HCT116 (cell line): ENCODE data around the gene SLC7A5. TPM values are rescaled to one million over a fixed set of nuclear protein-coding genes. Genes with fewer than 3 reads are reported as not detected.
"Not testable (repeated sequence)": the region's sequence is repeated elsewhere in the genome, so short reads cannot be mapped to it uniquely, and the experiment has no call there.

Experiments
- ATAC-seq: fragments of 200-7000 bp; cut with Tn5 transposase; 2 replicates; pipeline ENCODE4 v1.9.1; 2020; ENCODE audit warnings: mild to moderate bottlenecking, moderate library complexity
- BruUV-seq: library from RNA; stranded (reverse); fragments of 400-500 nt; replicated peaks from 2 replicates; lab custom pipeline; 2021; lab: Mats Ljungman, UMichigan
- CTCF ChIA-PET: fragments of 300-600 bp; sonication (Branson Sonifier 250); formaldehyde crosslinking; loops from one replicate; lab custom pipeline; 2021; ENCODE audit warnings: antibody characterized with exemption; lab: Charles Lee
- POLR2A ChIA-PET: fragments of 300-600, 350-600 bp; sonication (Branson Sonifier 250); formaldehyde crosslinking; loops from one replicate; lab custom pipeline; 2021; ENCODE audit warnings: antibody characterized with exemption; lab: Charles Lee
- RAD21 ChIA-PET, 2 experiments: fragments of 300-600 bp; sonication (Branson Sonifier 250); formaldehyde crosslinking; loops; one replicate each; lab custom pipeline; 2023; ENCODE audit warnings: low total read pairs in 2 of 2; ENCODE audit not compliant: uncharacterized antibody in 2 of 2, unreplicated experiment in 2 of 2, low non-redundant PET in 1 of 2; lab: Charles Lee
- DNase-seq: peaks from one replicate; pipeline ENCODE4 v3.0.0-alpha.2; 2010; ENCODE audit warnings: low read depth, low spot score
- H2AFZ ChIP-seq: fragments of 200-600 bp; shearing (Covaris generic), sonication (generic); 2 replicates; pipeline ENCODE4 v1.6.1; 2017; ENCODE audit warnings: low read depth, mixed run types, mixed read lengths, antibody characterized with exemption, low read length; ENCODE audit not compliant: poor library complexity, severe bottlenecking
- H3K27ac ChIP-seq: 2 replicates; pipeline ENCODE4 v1.5.1; 2012; ENCODE audit warnings: low read depth, low read length
- H3K27me3 ChIP-seq: fragments of 200-600 bp; sonication (generic); 2 replicates; pipeline ENCODE4 v1.6.1; 2016; ENCODE audit warnings: mixed run types, low read length, mixed read lengths; ENCODE audit not compliant: insufficient read depth
- H3K36me3 ChIP-seq, 2 experiments: fragments of 200-500 bp in 1 of 2; fragments of 200-600 bp in 1 of 2; sonication (Bioruptor generic) in 1 of 2; sonication (generic) in 1 of 2; 2 replicates each; pipeline versions ENCODE4 v1.5.1 to v1.6.1; 2014 to 2016; ENCODE audit warnings: low read length in 2 of 2, inconsistent platforms in 1 of 2, mixed read lengths in 1 of 2, mixed run types in 1 of 2; ENCODE audit not compliant: insufficient read depth in 2 of 2, control insufficient read depth in 1 of 2
- H3K4me1 ChIP-seq, 2 experiments: fragments of 200-600 bp in 1 of 2; sonication (generic) in 1 of 2; 2 replicates each; pipeline versions ENCODE4 v1.5.1 to v1.6.1; 2012 to 2017; ENCODE audit warnings: low read length in 2 of 2, inconsistent platforms in 1 of 2, mild to moderate bottlenecking in 1 of 2, mixed read lengths in 1 of 2, mixed run types in 1 of 2, moderate library complexity in 1 of 2; ENCODE audit not compliant: insufficient read depth in 2 of 2, control insufficient read depth in 1 of 2
- H3K4me2 ChIP-seq: fragments of 200-600 bp; sonication (generic); 2 replicates; pipeline ENCODE4 v1.6.1; 2017; ENCODE audit warnings: mixed run types, low read length, mixed read lengths
- H3K4me3 ChIP-seq, 2 experiments: fragments of 200-600 bp in 1 of 2; sonication (generic) in 1 of 2; replicated peaks in 1 of 2; 2 replicates each; pipeline ENCODE4 v1.5.1; 2011 to 2016; ENCODE audit warnings: low read length in 2 of 2, control low read depth in 1 of 2, low read depth in 1 of 2, mild to moderate bottlenecking in 1 of 2, mixed read lengths in 1 of 2, mixed run types in 1 of 2
- H3K79me2 ChIP-seq: fragments of 200-600 bp; sonication (generic); 2 replicates; pipeline ENCODE4 v1.6.1; 2017; ENCODE audit warnings: mild to moderate bottlenecking, mixed run types, low read length, moderate library complexity, mixed read lengths; ENCODE audit not compliant: insufficient read depth
- H3K9ac ChIP-seq: fragments of 200-600 bp; sonication (generic); 2 replicates; pipeline ENCODE4 v1.6.1; 2016; ENCODE audit warnings: low read length, mixed read lengths
- H3K9me2 ChIP-seq: fragments of 200-600 bp; sonication (generic), shearing (Covaris generic); 2 replicates; pipeline ENCODE4 v1.6.1; 2017; ENCODE audit warnings: mixed run types, mild to moderate bottlenecking, moderate library complexity; ENCODE audit not compliant: insufficient read depth
- H3K9me3 ChIP-seq, 2 experiments: fragments of 200-500 bp in 1 of 2; fragments of 200-600 bp in 1 of 2; sonication (Bioruptor generic) in 1 of 2; sonication (generic) in 1 of 2; 2 replicates each; pipeline ENCODE4 v1.6.1; 2014 to 2017; ENCODE audit warnings: low read length in 2 of 2, mixed read lengths in 2 of 2, inconsistent platforms in 1 of 2, low read depth in 1 of 2, mild to moderate bottlenecking in 1 of 2, mixed run types in 1 of 2, moderate library complexity in 1 of 2; ENCODE audit not compliant: control insufficient read depth in 1 of 2, insufficient read depth in 1 of 2
- H4K20me1 ChIP-seq: fragments of 200-600 bp; sonication (generic), shearing (Covaris generic); 2 replicates; pipeline ENCODE4 v1.6.1; 2017; ENCODE audit warnings: mixed run types, mild to moderate bottlenecking, moderate library complexity; ENCODE audit not compliant: insufficient read depth
- CBX3 ChIP-seq: IDR thresholded peaks from 2 replicates; pipeline ENCODE4 v1.6.1; 2012; ENCODE audit warnings: low read depth
- JUND ChIP-seq: IDR thresholded peaks from 2 replicates; pipeline ENCODE4 v1.6.1; 2012
- MAX ChIP-seq: IDR thresholded peaks from 2 replicates; pipeline ENCODE4 v1.6.1; 2012
- POLR2AphosphoS5 ChIP-seq: IDR thresholded peaks from 2 replicates; pipeline ENCODE4 v1.6.1; 2011; ENCODE audit warnings: mild to moderate bottlenecking, low read depth, low read length, moderate library complexity
- REST ChIP-seq: IDR thresholded peaks from 2 replicates; pipeline ENCODE4 v1.6.1; 2012; ENCODE audit warnings: low read depth
- SP1 ChIP-seq: IDR thresholded peaks from 2 replicates; pipeline ENCODE4 v1.6.1; 2012; ENCODE audit warnings: low read depth
- SRF ChIP-seq: IDR thresholded peaks from 2 replicates; pipeline ENCODE4 v1.6.1; 2012; ENCODE audit warnings: low read depth
- ZBTB33 ChIP-seq: IDR thresholded peaks from 2 replicates; pipeline ENCODE4 v1.6.1; 2011; ENCODE audit warnings: mild to moderate bottlenecking, low read length, moderate library complexity; ENCODE audit not compliant: insufficient replicate concordance; ENCODE audit errors: extremely low read depth
- ZNF274 ChIP-seq: fragments of 200-500 bp; sonication (Bioruptor generic); IDR thresholded peaks from 2 replicates; pipeline ENCODE4 v1.6.1; 2014; ENCODE audit warnings: mild to moderate bottlenecking, low read depth, low read length, inconsistent platforms
- intact Hi-C: fragments of 100-400 bp; cut with micrococcal nuclease; formaldehyde crosslinking; loops from 2 replicates; pipeline ENCODE4 v1.10.0; 2022
- total RNA-seq: library from RNA; stranded (reverse); gene quantifications from one replicate; pipeline ENCODE4 v1.2.1, GENCODE V29; 2021; ENCODE audit not compliant: unreplicated experiment

SLC7A5 gene
- total RNA-seq, 1 experiment from 2014 or later = 482 TPM

GRCh38 chr16:87864331-87864989 is 4.8 kb downstream of the SLC7A5 start:
- intact Hi-C loops = no loop called here
- CTCF ChIA-PET = interaction anchor here (2.0 kb wide), 1 partner anchor 85 kb away, joined by 4 read pairs; no protein-coding TSS in a partner anchor
- H3K36me3 ChIP-seq = peaks cover 0 to 28% of the 10 kb centered on the region in 2 experiments; a peak in 2 of 4 replicates
- H3K9me3 ChIP-seq = no peaks in the 10 kb centered on the region
- no peak overlapping the region for H3K4me3 ChIP-seq
- peaks cover 33% of the 10 kb centered on the region; the same call in 1 of the 2 replicates for H4K20me1 ChIP-seq
- no peak for ATAC-seq
- no peaks in the 10 kb centered on the region for H3K27me3 ChIP-seq
- H3K27ac ChIP-seq = peak overlapping the region; percentile 16; the same call in 1 of the 2 replicates
- RAD21 ChIA-PET = no interaction called here
- H3K79me2 ChIP-seq = peaks cover 97% of the 10 kb centered on the region
- TF ChIP-seq MAX (no peak), CBX3 (no peak), POLR2AphosphoS5 (no peak; the same call in none of the 2 replicates), SRF (no peak), ZNF274 (no peak), ZBTB33 (no peak), REST (no peak), SP1 (no peak), JUND (no peak)
- POLR2A ChIA-PET = interaction anchor here (1.1 to 3.2 kb wide), 3 partner anchors 8 to 76 kb away, joined by 3 to 12 read pairs (median 3); no protein-coding TSS in a partner anchor
- no peaks in the 10 kb centered on the region for H3K9me2 ChIP-seq
- H3K9ac ChIP-seq = no peak overlapping the region
- BruUV-seq = no TSS peak
- no peak overlapping the region for H2AFZ ChIP-seq
- no peak for DNase-seq
- peaks cover 28 to 60% of the 10 kb centered on the region in 2 experiments for H3K4me1 ChIP-seq
- no peak overlapping the region for H3K4me2 ChIP-seq

- intact Hi-C loops, H3K4me2 ChIP-seq, H3K4me3 ChIP-seq, H3K9ac ChIP-seq, H3K9me2 ChIP-seq, ATAC-seq, DNase-seq, H2AFZ ChIP-seq, H3K27me3 ChIP-seq, RAD21 ChIA-PET, H3K9me3 ChIP-seq, BruUV-seq: not testable (repeated sequence)
- POLR2A ChIA-PET = interaction anchor here (1.5 kb wide), 1 partner anchor 10 kb away, joined by 5 read pairs; no protein-coding TSS in a partner anchor
- Histone ChIP-seq H3K4me1 (peaks cover 28 to 59% of the 10 kb centered on the region in 2 experiments), H4K20me1 (peaks cover 37% of the 10 kb centered on the region; the same call in 1 of the 2 replicates), H3K79me2 (peaks cover 99% of the 10 kb centered on the region), H3K36me3 (peaks cover 4 to 35% of the 10 kb centered on the region in 2 experiments; a peak in 2 of 4 replicates), H3K27ac (peak overlapping the region; percentile 28; the same call in 1 of the 2 replicates)
- CTCF ChIA-PET = interaction anchor here (2.0 to 2.1 kb wide), 2 partner anchors 13 to 84 kb away, joined by 4 to 5 read pairs; no protein-coding TSS in a partner anchor
These were observed 6.0 kb downstream of the SLC7A5 start for GRCh38 chr16:87863327-87863635.
